HepG2 (cell line): Measurements from ENCODE around the gene CAPN9. TPM values are rescaled to one million over a fixed set of nuclear protein-coding genes. Genes with fewer than 3 reads are reported as not detected.
A peak's percentile ranks its signal among the peaks of the same experiment; 100 is the strongest.

Source experiments
- ATF7 ChIP-seq, 2 experiments: fragments of 450-650 bp in 1 of 2; sonication (generic) in 1 of 2; formaldehyde crosslinking in 1 of 2; IDR thresholded peaks; 2 replicates each; pipeline versions ENCODE4 v1.4.0 to v1.6.1; 2016 to 2020; ENCODE audit warnings: antibody characterized with exemption in 1 of 2, mild to moderate bottlenecking in 1 of 2, missing genetic modification reagents in 1 of 2
- GFI1 ChIP-seq: sonication (generic); formaldehyde crosslinking; IDR thresholded peaks from 2 replicates; pipeline ENCODE4 v1.5.0; 2020; ENCODE audit warnings: missing genetic modification reagents, mild to moderate bottlenecking, borderline replicate concordance
- HNF1A ChIP-seq, 2 experiments: sonication (generic) in 1 of 2; formaldehyde crosslinking in 1 of 2; IDR thresholded peaks; 2 replicates each; pipeline versions ENCODE4 v1.4.0 to v1.6.1; 2016 to 2020; ENCODE audit warnings: borderline replicate concordance in 1 of 2, low read depth in 1 of 2, mild to moderate bottlenecking in 1 of 2, missing genetic modification reagents in 1 of 2
- NBN ChIP-seq: fragments of 450-650 bp; conservative IDR thresholded peaks from 2 replicates; pipeline ENCODE4 v1.6.1; 2017
- NCOA5 ChIP-seq: sonication (generic); formaldehyde crosslinking; IDR thresholded peaks from 2 replicates; pipeline ENCODE4 v1.4.0; 2020; ENCODE audit warnings: missing genetic modification reagents
- SOX13 ChIP-seq, 3 experiments: fragments of 450-650 bp in 1 of 3; sonication (generic) in 1 of 3; formaldehyde crosslinking in 1 of 3; IDR thresholded peaks in 2 of 3; conservative IDR thresholded peaks in 1 of 3; 2 replicates each; pipeline versions ENCODE4 v1.5.0 to v1.6.1; 2016 to 2020; ENCODE audit warnings: antibody characterized with exemption in 1 of 3, mild to moderate bottlenecking in 1 of 3, missing compliant biosample characterization in 1 of 3, missing genetic modification reagents in 1 of 3, moderate library complexity in 1 of 3
- SOX5 ChIP-seq: IDR thresholded peaks from 2 replicates; pipeline ENCODE4 v1.6.1; 2016; ENCODE audit warnings: borderline replicate concordance
- SRSF9 ChIP-seq: fragments of 200-400 bp; formaldehyde crosslinking; IDR thresholded peaks from 2 replicates; pipeline ENCODE4 v1.6.1; 2018; ENCODE audit warnings: borderline replicate concordance, mild to moderate bottlenecking, low read depth, low read length; ENCODE audit not compliant: insufficient read depth, poor library complexity, severe bottlenecking
- TERF1 ChIP-seq: sonication (generic); formaldehyde crosslinking; IDR thresholded peaks from 2 replicates; pipeline ENCODE4 v1.8.0; 2022; ENCODE audit warnings: mild to moderate bottlenecking, missing genetic modification reagents, moderate library complexity
- ZC3H4 ChIP-seq: sonication (generic); formaldehyde crosslinking; IDR thresholded peaks from 2 replicates; pipeline ENCODE4 v1.4.0; 2020; ENCODE audit warnings: missing genetic modification reagents, borderline replicate concordance
- ZMYM3 ChIP-seq: sonication (generic); formaldehyde crosslinking; IDR thresholded peaks from 2 replicates; pipeline ENCODE4 v1.5.1; 2020; ENCODE audit warnings: mild to moderate bottlenecking, missing genetic modification reagents
- ZNF205 ChIP-seq: IDR thresholded peaks from 2 replicates; pipeline ENCODE4 v1.6.1; 2018; ENCODE audit warnings: missing biosample characterization, missing genetic modification reagents
- ZNF230 ChIP-seq: sonication (generic); formaldehyde crosslinking; IDR thresholded peaks from 2 replicates; pipeline ENCODE4 v1.4.0; 2020; ENCODE audit warnings: mild to moderate bottlenecking, missing genetic modification reagents
- polyA plus RNA-seq, 8 experiments: library from polyadenylated mRNA; depleted of rRNA in 3 of 8; stranded (reverse) in 7 of 8; unstranded in 1 of 8; fragments of >200 nt; fragmentation: Illumina TruSeq in 4 of 8; extraction: Trizol in 4 of 8; gene quantifications; 2 replicates each; pipeline versions ENCODE4 v1.2.1 to v1.2.3, GENCODE V29; 2011 to 2016; ENCODE audit warnings: low read depth in 4 of 8, missing spikeins in 1 of 8, mixed read lengths in 1 of 8; ENCODE audit not compliant: insufficient read depth in 1 of 8
- total RNA-seq, 5 experiments: library from RNA; depleted of rRNA; stranded (reverse); fragments of >200 nt; fragmentation: Illumina TruSeq; extraction: Trizol; gene quantifications; 2 replicates each; pipeline ENCODE4 v1.2.3, GENCODE V29; 2016; ENCODE audit warnings: low read depth in 1 of 5
- TF ChIP-seq, protein P1 (sequence below): IDR thresholded peaks from 2 replicates; pipeline ENCODE4 v1.6.1; 2018; ENCODE audit warnings: missing genetic modification reagents
- TF ChIP-seq, protein P2 (sequence below): sonication (generic); formaldehyde crosslinking; IDR thresholded peaks from 2 replicates; pipeline ENCODE4 v1.4.0; 2020; ENCODE audit warnings: missing genetic modification reagents, borderline replicate concordance

CAPN9 gene
- total and polyA plus RNA-seq, 2 of the 13 experiments (the other 11 are each of a cell fraction or from before 2014, with no cell fraction given): 0.04 to 0.31 TPM

DNA sequence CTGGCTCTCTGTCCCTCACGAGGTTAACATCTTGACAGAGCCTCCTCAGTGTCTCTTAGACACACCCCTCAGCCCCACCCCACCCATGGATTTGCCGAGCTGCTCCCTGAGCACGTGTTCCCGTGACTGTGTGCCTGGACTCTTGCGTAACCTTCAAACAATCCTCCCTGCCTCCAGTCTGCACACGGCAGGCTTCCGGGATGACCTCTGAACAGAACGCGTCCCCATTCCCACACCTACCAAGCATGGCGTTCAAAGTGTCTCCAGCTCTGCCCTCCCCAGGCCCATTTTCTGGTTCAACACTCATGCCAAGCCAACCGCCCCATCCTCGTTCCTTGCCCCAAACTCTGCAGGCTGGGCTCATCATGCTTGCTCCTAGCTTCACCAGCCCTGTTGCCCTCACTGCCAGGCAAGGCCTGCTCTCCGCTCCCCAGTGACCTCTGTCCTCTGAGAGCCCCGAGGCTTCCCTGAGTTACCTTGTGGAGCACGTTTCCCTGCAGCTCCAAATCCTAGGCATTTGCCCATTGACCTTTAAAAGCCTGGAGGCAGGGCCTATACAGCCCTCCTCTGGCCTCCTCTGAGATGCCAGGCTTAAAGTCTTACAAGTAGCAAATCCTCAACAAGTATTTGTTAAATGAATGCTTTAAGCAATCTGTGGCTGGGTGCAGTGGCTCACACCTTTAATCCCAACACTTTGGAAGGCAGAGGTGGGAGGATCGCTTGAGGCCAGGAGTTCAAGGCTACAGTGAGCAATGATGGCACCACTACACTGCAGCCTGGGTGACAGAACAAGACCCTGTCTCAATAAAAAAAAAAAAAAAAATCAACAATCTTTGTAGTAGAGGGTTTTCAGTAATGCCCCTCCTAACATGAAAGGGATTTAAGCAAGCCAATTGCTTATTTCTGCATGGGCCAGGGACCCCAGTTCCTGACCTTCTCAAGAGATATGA is 38.3 kb upstream of the CAPN9 start (continued):
- TF ChIP-seq TERF1 (0 out of 2 replicates have a peak, but pooled peaks have one; percentile 83), SRSF9 (no peak), ATF7 (IDR thresholded peaks at IDR 0.05) (no peak; the same call in 1 of the 2 replicates), ATF7 (CRISPR knock-in tag; IDR thresholded peaks at IDR 0.05) (peak; percentile 84), ZMYM3 (peak; percentile 65), GFI1 (peak; percentile 78; the same call in 1 of the 2 replicates), SOX5 (CRISPR knock-in tag) (peak; percentile 95), NCOA5 (CRISPR knock-in tag) (no peak), SOX13 (IDR thresholded peaks at IDR 0.05) (peak; percentile 89; the same call in 1 of the 2 replicates), SOX13 (CRISPR knock-in tag; conservative IDR thresholded peaks at IDR 0.05 in 1 of 2, IDR thresholded peaks at IDR 0.05 in 1 of 2) (peak in 1 of 2 experiments; percentile 93; a peak in 2 of 4 replicates), NBN (no peak), ZNF205 (CRISPR knock-in tag) (0 out of 2 replicates have a peak, but pooled peaks have one; percentile 70), ZNF230 (CRISPR knock-in tag) (peak; percentile 84; the same call in 1 of the 2 replicates), HNF1A (IDR thresholded peaks at IDR 0.05; ENCODE audit: low read depth) (peak; percentile 58; the same call in 1 of the 2 replicates), HNF1A (CRISPR knock-in tag; IDR thresholded peaks at IDR 0.05; ENCODE audit: borderline replicate concordance) (peak; percentile 90), ZC3H4 (no peak)
- TF ChIP-seq, protein P1, sequence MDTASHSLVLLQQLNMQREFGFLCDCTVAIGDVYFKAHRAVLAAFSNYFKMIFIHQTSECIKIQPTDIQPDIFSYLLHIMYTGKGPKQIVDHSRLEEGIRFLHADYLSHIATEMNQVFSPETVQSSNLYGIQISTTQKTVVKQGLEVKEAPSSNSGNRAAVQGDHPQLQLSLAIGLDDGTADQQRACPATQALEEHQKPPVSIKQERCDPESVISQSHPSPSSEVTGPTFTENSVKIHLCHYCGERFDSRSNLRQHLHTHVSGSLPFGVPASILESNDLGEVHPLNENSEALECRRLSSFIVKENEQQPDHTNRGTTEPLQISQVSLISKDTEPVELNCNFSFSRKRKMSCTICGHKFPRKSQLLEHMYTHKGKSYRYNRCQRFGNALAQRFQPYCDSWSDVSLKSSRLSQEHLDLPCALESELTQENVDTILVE: peak; percentile 77; the same call in 1 of the 2 replicates
- TF ChIP-seq, protein P2, sequence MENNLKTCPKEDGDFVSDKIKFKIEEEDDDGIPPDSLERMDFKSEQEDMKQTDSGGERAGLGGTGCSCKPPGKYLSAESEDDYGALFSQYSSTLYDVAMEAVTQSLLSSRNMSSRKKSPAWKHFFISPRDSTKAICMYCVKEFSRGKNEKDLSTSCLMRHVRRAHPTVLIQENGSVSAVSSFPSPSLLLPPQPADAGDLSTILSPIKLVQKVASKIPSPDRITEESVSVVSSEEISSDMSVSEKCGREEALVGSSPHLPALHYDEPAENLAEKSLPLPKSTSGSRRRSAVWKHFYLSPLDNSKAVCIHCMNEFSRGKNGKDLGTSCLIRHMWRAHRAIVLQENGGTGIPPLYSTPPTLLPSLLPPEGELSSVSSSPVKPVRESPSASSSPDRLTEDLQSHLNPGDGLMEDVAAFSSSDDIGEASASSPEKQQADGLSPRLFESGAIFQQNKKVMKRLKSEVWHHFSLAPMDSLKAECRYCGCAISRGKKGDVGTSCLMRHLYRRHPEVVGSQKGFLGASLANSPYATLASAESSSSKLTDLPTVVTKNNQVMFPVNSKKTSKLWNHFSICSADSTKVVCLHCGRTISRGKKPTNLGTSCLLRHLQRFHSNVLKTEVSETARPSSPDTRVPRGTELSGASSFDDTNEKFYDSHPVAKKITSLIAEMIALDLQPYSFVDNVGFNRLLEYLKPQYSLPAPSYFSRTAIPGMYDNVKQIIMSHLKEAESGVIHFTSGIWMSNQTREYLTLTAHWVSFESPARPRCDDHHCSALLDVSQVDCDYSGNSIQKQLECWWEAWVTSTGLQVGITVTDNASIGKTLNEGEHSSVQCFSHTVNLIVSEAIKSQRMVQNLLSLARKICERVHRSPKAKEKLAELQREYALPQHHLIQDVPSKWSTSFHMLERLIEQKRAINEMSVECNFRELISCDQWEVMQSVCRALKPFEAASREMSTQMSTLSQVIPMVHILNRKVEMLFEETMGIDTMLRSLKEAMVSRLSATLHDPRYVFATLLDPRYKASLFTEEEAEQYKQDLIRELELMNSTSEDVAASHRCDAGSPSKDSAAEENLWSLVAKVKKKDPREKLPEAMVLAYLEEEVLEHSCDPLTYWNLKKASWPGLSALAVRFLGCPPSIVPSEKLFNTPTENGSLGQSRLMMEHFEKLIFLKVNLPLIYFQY: peak; percentile 79; the same call in 1 of the 2 replicates
